KBM-7 (cell line): ENCODE results near the gene RFC1.
"Not testable (repeated sequence)": the region's sequence is repeated elsewhere in the genome, so short reads cannot be mapped to it uniquely, and the experiment has no call there.

ENCODE experiments used
- DNase-seq: peaks from one replicate; pipeline ENCODE4 v3.0.0-alpha.2; 2015
- in situ Hi-C: fragments of 300-500 bp; cut with MboI; formaldehyde crosslinking; loops from 2 replicates; pipeline ENCODE4 v1.14.3; 2020; ENCODE audit warnings: low sequenced_read_pairs, low pct_unique_long_range_greater_than_20kb, mixed read lengths

The RFC1 gene

GRCh38 chr4:39365830-39366771 is at the start of gene RFC1:
RFC1 (minus strand) TSS chr4:39366362; CDS start chr4:39366241, 121 bp downstream.
- peak; percentile 93 for DNase-seq
- in situ Hi-C loops, result no loop called here

GRCh38 chr4:39415678-39416283 is 49.6 kb upstream of the RFC1 start:
- in situ Hi-C loops, result no loop called here
- no peak for DNase-seq

- DNase-seq, in situ Hi-C loops: not testable (repeated sequence)
These were observed 45.4 kb upstream of the RFC1 start for GRCh38 chr4:39411561-39411960.

GRCh38 chr4:39410415-39410814 is 44.3 kb upstream of the RFC1 start:
- in situ Hi-C loops, result no loop called here
- DNase-seq, result no peak

- no peak for DNase-seq
- in situ Hi-C loops, result no loop called here
These were observed 41.4 kb upstream of the RFC1 start for GRCh38 chr4:39407584-39407885.

- DNase-seq, result no peak
- in situ Hi-C loops, result no loop called here
These were observed 40.8 kb upstream of the RFC1 start, which contains the start of gene KLB for GRCh38 chr4:39406763-39407583. KLB (plus strand) TSS chr4:39406930; CDS start chr4:39406950, 20 bp downstream.

GRCh38 chr4:39401640-39402039 is 35.5 kb upstream of the RFC1 start:
- in situ Hi-C loops, result not testable (repeated sequence)

GRCh38 chr4:39394706-39395105 is 28.5 kb upstream of the RFC1 start:
- in situ Hi-C loops, result no loop called here
- DNase-seq, result no peak

More at GRCh38 chr4:39401640-39402039, 35.5 kb upstream of the RFC1 start:
- not testable (repeated sequence) for DNase-seq

GRCh38 chr4:39390603-39391002 is 24.4 kb upstream of the RFC1 start:
- DNase-seq, result no peak
- in situ Hi-C loops, result no loop called here

- in situ Hi-C loops, result no loop called here
- no peak for DNase-seq
These were observed 18.4 kb upstream of the RFC1 start for GRCh38 chr4:39384563-39384962.

- DNase-seq, result no peak
- in situ Hi-C loops, result no loop called here
These were observed 17.5 kb upstream of the RFC1 start for GRCh38 chr4:39383690-39384089.

- DNase-seq, result no peak
- in situ Hi-C loops, result no loop called here
These were observed 9.3 kb upstream of the RFC1 start for GRCh38 chr4:39375478-39375877.

- DNase-seq, in situ Hi-C loops: not testable (repeated sequence)
These were observed 5.0 kb upstream of the RFC1 start for GRCh38 chr4:39371209-39371608.

- peak; percentile 93 for DNase-seq
- in situ Hi-C loops, result no loop called here
These were observed 3.1 kb upstream of the RFC1 start for GRCh38 chr4:39369301-39369700.

- in situ Hi-C loops, result no loop called here
- DNase-seq, result no peak
These were observed 1.0 kb upstream of the RFC1 start for GRCh38 chr4:39367166-39367565.

- DNase-seq, result peak; percentile 13
- in situ Hi-C loops, result no loop called here
These were observed 802 bp downstream of the RFC1 start for GRCh38 chr4:39365360-39365759.

GRCh38 chr4:39363773-39364393 is 2.3 kb downstream of the RFC1 start:
- no peak for DNase-seq

GRCh38 chr4:39362827-39363226 is 3.3 kb downstream of the RFC1 start:
- DNase-seq, result no peak
- in situ Hi-C loops, result no loop called here

More at GRCh38 chr4:39363773-39364393, 2.3 kb downstream of the RFC1 start:
- in situ Hi-C loops, result no loop called here

- DNase-seq, in situ Hi-C loops: not testable (repeated sequence)
These were observed 5.6 kb downstream of the RFC1 start for GRCh38 chr4:39360611-39361010.
